ENCODE results near the gene GTSE1. TPM values are rescaled to one million over a fixed set of nuclear protein-coding genes. Genes with fewer than 3 reads are reported as not detected.

The GTSE1 gene
- total and polyA plus RNA-seq, 2 donors (not counting 1 experiment from before 2014, with no cell fraction given), result 2.0 to 3.6 TPM

GRCh38 chr22:46323162-46323561, 26.5 kb downstream of the GTSE1 start:
- Histone ChIP-seq H3K4me2 (ENCODE audit: extremely low read depth, insufficient read depth, low read length) (no peak overlapping the region), H3K9ac (ENCODE audit: insufficient read depth, low read length) (no peak overlapping the region), H3K27me3 (ENCODE audit: control insufficient read depth, insufficient read depth, low read length) (no peaks in the 10 kb centered on the region), H3K4me1 (ENCODE audit: control insufficient read depth, extremely low read depth, insufficient read depth, low read length) (no peaks in the 10 kb centered on the region), H4K20me1 (ENCODE audit: control insufficient read depth, extremely low read depth, insufficient read depth, low read length) (no peaks in the 10 kb centered on the region), H3K27ac (ENCODE audit: insufficient read depth, low read length) (no peak overlapping the region), H3K4me3 (replicated peaks in 1 of 4; ENCODE audit: control extremely low read depth in 1 of 4, insufficient read depth in 1 of 4, low read depth in 3 of 4, low read length in 4 of 4) (no peak overlapping the region), H3K9me3 (ENCODE audit: control insufficient read depth, insufficient read depth, low read depth, low read length) (no peaks in the 10 kb centered on the region), H3K79me2 (ENCODE audit: control insufficient read depth, insufficient read depth, low read length) (peaks cover 6% of the 10 kb centered on the region), H2AFZ (ENCODE audit: low read length) (no peak overlapping the region), H3K36me3 (ENCODE audit: control insufficient read depth, insufficient read depth, low read length) (peaks cover 17% of the 10 kb centered on the region)
- DNase-seq (ENCODE audit: low read depth in 2 of 2), result no peak
- no peak for TF ChIP-seq CTCF (conservative IDR thresholded peaks at IDR 0.05 in 1 of 2, IDR thresholded peaks at IDR 0.05 in 1 of 2; ENCODE audit: low read depth in 1 of 2, low read length in 2 of 2)
- no peak for TF ChIP-seq EZH2 (IDR thresholded peaks at IDR 0.05; ENCODE audit: low read length, missing control alignments)

GRCh38 chr22:46326066-46326680, 29.5 kb downstream of the GTSE1 start:
- Histone ChIP-seq H3K36me3 (ENCODE audit: control insufficient read depth, insufficient read depth, low read length) (peaks cover 17% of the 10 kb centered on the region), H3K9ac (ENCODE audit: insufficient read depth, low read length) (no peak overlapping the region), H3K4me3 (replicated peaks in 1 of 4; ENCODE audit: control extremely low read depth in 1 of 4, insufficient read depth in 1 of 4, low read depth in 3 of 4, low read length in 4 of 4) (no peak overlapping the region), H3K27ac (ENCODE audit: insufficient read depth, low read length) (no peak overlapping the region), H3K4me2 (ENCODE audit: extremely low read depth, insufficient read depth, low read length) (no peak overlapping the region), H2AFZ (ENCODE audit: low read length) (no peak overlapping the region), H3K9me3 (ENCODE audit: control insufficient read depth, insufficient read depth, low read depth, low read length) (no peaks in the 10 kb centered on the region), H3K79me2 (ENCODE audit: control insufficient read depth, insufficient read depth, low read length) (no peaks in the 10 kb centered on the region), H3K27me3 (ENCODE audit: control insufficient read depth, insufficient read depth, low read length) (no peaks in the 10 kb centered on the region), H4K20me1 (ENCODE audit: control insufficient read depth, extremely low read depth, insufficient read depth, low read length) (no peaks in the 10 kb centered on the region), H3K4me1 (ENCODE audit: control insufficient read depth, extremely low read depth, insufficient read depth, low read length) (no peaks in the 10 kb centered on the region)
- TF ChIP-seq CTCF (conservative IDR thresholded peaks at IDR 0.05 in 1 of 2, IDR thresholded peaks at IDR 0.05 in 1 of 2; ENCODE audit: low read depth in 1 of 2, low read length in 2 of 2) (no peak), EZH2 (IDR thresholded peaks at IDR 0.05; ENCODE audit: low read length, missing control alignments) (no peak)
- DNase-seq (ENCODE audit: low read depth in 2 of 2), result no peak

GRCh38 chr22:46327691-46328465, 31.2 kb downstream of the GTSE1 start:
- Histone ChIP-seq H3K27me3 (ENCODE audit: control insufficient read depth, insufficient read depth, low read length) (no peaks in the 10 kb centered on the region), H2AFZ (ENCODE audit: low read length) (no peak overlapping the region), H3K9me3 (ENCODE audit: control insufficient read depth, insufficient read depth, low read depth, low read length) (no peaks in the 10 kb centered on the region), H3K9ac (ENCODE audit: insufficient read depth, low read length) (no peak overlapping the region), H3K4me3 (replicated peaks in 1 of 4; ENCODE audit: control extremely low read depth in 1 of 4, insufficient read depth in 1 of 4, low read depth in 3 of 4, low read length in 4 of 4) (no peak overlapping the region), H3K79me2 (ENCODE audit: control insufficient read depth, insufficient read depth, low read length) (no peaks in the 10 kb centered on the region), H4K20me1 (ENCODE audit: control insufficient read depth, extremely low read depth, insufficient read depth, low read length) (no peaks in the 10 kb centered on the region), H3K36me3 (ENCODE audit: control insufficient read depth, insufficient read depth, low read length) (peaks cover 15% of the 10 kb centered on the region), H3K27ac (ENCODE audit: insufficient read depth, low read length) (no peak overlapping the region), H3K4me2 (ENCODE audit: extremely low read depth, insufficient read depth, low read length) (no peak overlapping the region), H3K4me1 (ENCODE audit: control insufficient read depth, extremely low read depth, insufficient read depth, low read length) (no peaks in the 10 kb centered on the region)
- DNase-seq (ENCODE audit: low read depth in 2 of 2), result no peak
- TF ChIP-seq CTCF (conservative IDR thresholded peaks at IDR 0.05 in 1 of 2, IDR thresholded peaks at IDR 0.05 in 1 of 2; ENCODE audit: low read depth in 1 of 2, low read length in 2 of 2) (no peak), EZH2 (IDR thresholded peaks at IDR 0.05; ENCODE audit: low read length, missing control alignments) (no peak)

Data from fibroblast of lung (primary cell).